Sciatic nerve (tissue), 2 donors: Measurements from ENCODE around the gene STAT1. TPM values are rescaled to one million over a fixed set of nuclear protein-coding genes. Genes with fewer than 3 reads are reported as not detected.
A peak's percentile ranks its signal among the peaks of the same experiment; 100 is the strongest.

ENCODE experiments used
- ATAC-seq: fragments of 200-7000 bp; cut with Tn5 transposase; one replicate; pipeline ENCODE4 v1.9.1; 2020; ENCODE audit warnings: mild to moderate bottlenecking, moderate library complexity
- DNase-seq: peaks from one replicate; pipeline ENCODE4 v3.0.0-alpha.2; 2020; ENCODE audit warnings: low spot score
- intact Hi-C: fragments of 100-400 bp; cut with DNase I; formaldehyde crosslinking; loops from one replicate; pipeline ENCODE4 v1.14.2; 2022
- total RNA-seq: library from RNA; stranded (reverse); fragmentation: NEBNext Ultra II Directional; extraction: Animal tissue kit (Norgen Biotek cat#: 25700); gene quantifications from one replicate; pipeline ENCODE4 v1.2.1, GENCODE V29; 2021
- donor health status: DM: no; HTN: no; CAD: no.
- donor health status: DM: no; HTN: no; CAD: no.

STAT1 gene
- 54.5 TPM for total RNA-seq

GRCh38 chr2:191013932-191014652 is at the start of gene STAT1:
Gene STAT1, minus strand, starts transcription at chr2:191014171. Its CDS starts 4,168 bp downstream, at chr2:191010003.
- intact Hi-C loops = no loop called here
- peak; percentile 98 for ATAC-seq
- peak; percentile 97 for DNase-seq

GRCh38 chr2:191063584-191063983 is 49.6 kb upstream of the STAT1 start:
- no peak for DNase-seq
- intact Hi-C loops = no loop called here
- no peak for ATAC-seq

DNA sequence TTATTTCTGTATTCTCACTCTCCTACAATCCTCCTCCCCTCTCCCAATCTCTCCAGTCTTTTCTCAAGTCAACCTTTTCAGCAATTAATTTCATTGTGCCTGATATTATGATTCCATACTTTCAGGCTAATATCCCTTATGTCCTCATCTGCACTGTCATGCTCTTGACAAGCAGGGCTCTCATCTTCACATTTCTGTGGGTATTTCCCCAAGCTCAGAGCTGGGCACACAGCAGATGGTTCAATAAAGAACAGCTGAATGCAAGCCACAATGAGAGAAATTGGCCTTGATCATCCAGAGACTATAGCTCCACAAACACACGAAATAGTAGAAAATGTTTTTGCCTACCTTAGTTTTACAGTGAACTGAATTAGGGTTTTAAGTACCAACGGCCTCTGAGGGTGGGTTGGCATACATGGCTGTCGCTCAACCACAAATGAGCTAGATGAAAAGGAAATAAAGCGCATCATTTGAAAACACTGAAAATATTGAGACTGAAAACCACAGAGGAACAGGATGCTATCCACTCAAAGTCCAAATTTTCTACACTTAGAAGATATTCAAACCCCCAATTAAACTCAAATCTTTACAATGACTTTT is 47.5 kb upstream of the STAT1 start:
- intact Hi-C loops = no loop called here
- ATAC-seq = no peak
- no peak for DNase-seq

GRCh38 chr2:191059308-191059707 is 45.3 kb upstream of the STAT1 start:
- intact Hi-C loops = no loop called here
- ATAC-seq = no peak
- DNase-seq = no peak

- ATAC-seq (no peak), DNase-seq (no peak)
- intact Hi-C loops = no loop called here
These were observed 42.3 kb upstream of the STAT1 start for GRCh38 chr2:191056228-191056627.

GRCh38 chr2:191053256-191053655 is 39.3 kb upstream of the STAT1 start:
- ATAC-seq (no peak), DNase-seq (no peak)
- intact Hi-C loops = no loop called here

GRCh38 chr2:191051825-191052778 is 38.1 kb upstream of the STAT1 start:
- DNase-seq (no peak), ATAC-seq (peak; percentile 47)
- intact Hi-C loops = no loop called here

DNA sequence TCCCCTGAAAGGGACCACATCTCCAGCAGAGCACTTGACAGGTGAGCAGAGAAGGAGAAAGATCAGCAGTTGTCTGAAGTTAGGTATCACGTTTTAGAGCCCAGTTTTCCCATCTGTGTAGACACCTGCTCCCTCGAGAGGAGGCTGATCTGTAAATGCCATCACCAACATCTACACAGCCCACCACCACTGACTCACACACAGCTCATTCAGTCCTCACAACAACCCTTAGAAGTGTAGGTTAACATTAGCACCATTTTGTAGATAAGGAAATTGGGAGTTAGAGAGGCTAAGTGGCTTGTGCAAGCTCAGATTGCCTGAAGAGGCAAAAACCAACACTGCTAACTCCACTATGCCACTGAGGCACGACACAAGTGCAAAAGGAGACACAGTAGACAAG is 37.2 kb upstream of the STAT1 start:
- ATAC-seq (peak; percentile 4), DNase-seq (no peak)
- intact Hi-C loops = no loop called here

GRCh38 chr2:191050640-191050987 is 36.6 kb upstream of the STAT1 start:
- intact Hi-C loops = no loop called here
- DNase-seq (no peak), ATAC-seq (peak; percentile 71)

- peak; percentile 83 for ATAC-seq
- DNase-seq = no peak
- intact Hi-C loops = no loop called here
These were observed 36.0 kb upstream of the STAT1 start for GRCh38 chr2:191049728-191050639.

GRCh38 chr2:191048073-191048472 is 34.1 kb upstream of the STAT1 start:
- DNase-seq (no peak), ATAC-seq (no peak)
- intact Hi-C loops = no loop called here

GRCh38 chr2:191045141-191045540 is 31.2 kb upstream of the STAT1 start:
- ATAC-seq (no peak), DNase-seq (no peak)
- intact Hi-C loops = no loop called here

DNA sequence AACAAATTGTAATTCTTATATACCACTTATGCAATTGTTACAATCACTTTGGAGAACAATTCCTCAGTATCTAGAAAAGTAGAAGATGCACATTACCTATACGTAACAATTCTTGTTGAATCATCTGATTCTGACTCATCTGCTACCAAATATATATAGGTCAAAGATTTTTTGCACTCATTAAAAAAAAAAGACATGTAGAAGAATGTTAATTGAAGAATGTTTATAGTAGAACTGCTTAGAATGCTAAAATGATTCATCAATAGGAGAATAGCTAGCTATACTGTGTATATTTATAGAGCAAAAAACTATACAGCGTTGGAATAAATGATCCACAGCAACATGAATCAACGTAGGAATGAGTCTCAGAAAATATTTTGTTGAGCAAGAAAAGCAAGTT is 29.5 kb upstream of the STAT1 start:
- intact Hi-C loops = no loop called here
- no peak for ATAC-seq
- no peak for DNase-seq

DNA sequence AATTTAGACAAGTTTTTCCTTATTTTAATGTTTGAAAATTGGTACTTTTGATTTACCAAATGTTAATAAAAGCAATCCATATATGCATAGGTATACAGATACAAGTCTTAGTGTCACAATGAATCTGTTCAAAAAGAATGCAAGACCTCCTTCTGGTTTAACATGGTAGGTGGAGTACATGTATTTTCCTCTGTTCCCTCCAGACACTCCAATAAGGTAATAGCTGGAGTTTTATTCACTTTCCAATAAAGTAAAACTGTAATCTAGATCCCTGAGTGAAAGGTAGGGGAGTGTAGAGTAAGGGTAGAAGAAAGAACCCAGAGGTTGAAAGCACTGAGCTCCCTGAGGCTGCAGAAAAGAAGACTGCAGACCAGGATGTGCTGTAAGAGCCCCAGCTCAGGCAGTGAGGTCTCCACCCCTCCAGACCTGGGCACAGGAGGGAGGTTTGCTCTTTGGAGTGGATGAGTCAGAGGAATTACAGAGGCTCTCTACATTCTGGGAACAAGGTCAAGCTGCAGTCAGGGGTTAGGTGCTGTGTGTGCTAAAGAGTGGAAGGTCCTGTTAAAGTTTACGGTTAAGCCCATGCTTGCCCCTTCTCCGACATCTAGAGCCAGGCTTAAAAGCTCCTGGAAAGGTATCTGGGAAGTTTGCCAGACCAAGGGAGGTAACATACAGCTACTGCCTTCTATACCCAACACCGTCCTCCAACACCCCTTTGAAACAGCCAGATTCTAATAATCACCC is 27.6 kb upstream of the STAT1 start:
- intact Hi-C loops = no loop called here
- ATAC-seq (no peak), DNase-seq (no peak)

- ATAC-seq (no peak), DNase-seq (no peak)
- intact Hi-C loops = no loop called here
These were observed 25.6 kb upstream of the STAT1 start for GRCh38 chr2:191039616-191040015.

DNA sequence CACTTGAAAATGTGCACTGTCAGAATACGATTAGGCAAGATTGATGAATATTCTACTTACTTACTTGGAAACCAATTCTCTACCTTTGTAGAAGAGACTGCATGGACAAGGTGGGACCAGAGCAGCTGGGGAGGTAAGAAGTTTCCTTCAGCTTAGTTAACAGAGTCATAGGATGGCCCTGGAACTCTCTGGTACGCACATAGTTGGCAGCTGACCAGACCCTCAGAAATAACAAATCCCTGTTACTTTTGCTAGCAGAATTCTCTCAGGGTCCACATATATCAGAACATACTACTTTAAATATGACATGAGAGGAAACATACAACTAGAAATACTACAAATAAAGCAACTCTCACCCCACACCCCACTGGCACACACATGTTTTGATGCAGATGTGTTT is 24.8 kb upstream of the STAT1 start:
- DNase-seq (no peak), ATAC-seq (no peak)
- intact Hi-C loops = no loop called here

- intact Hi-C loops = no loop called here
- ATAC-seq (no peak), DNase-seq (no peak)
These were observed 24.3 kb upstream of the STAT1 start for GRCh38 chr2:191038241-191038725.

DNA sequence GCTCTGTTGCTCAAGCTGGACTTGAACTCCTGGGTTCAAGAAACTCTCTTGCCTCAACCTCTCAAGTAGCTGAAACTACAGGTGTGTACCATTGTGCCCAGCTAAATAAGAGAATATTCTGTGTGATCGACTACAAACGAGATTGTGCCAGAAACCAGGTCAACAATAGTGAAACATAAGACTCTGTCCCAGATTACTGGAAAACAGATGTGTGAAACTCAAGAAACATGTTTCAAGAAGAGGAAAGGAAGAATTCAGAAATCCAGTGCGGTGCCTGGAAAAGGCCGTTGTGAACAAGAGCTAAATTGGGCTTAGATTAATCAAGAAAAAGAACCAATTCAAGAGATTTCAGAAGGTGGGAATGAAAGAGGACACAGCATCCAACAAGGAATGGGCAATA is 23.4 kb upstream of the STAT1 start:
- ATAC-seq (no peak), DNase-seq (no peak)
- intact Hi-C loops = no loop called here
